Right cardiac atrium (tissue), 5 donors: ENCODE measurements around the gene MT1G. TPM values are rescaled to one million over a fixed set of nuclear protein-coding genes. Genes with fewer than 3 reads are reported as not detected.

Experiments
- ATAC-seq, 2 donors: fragments of 200-7000 bp; cut with Tn5 transposase; one replicate each; pipeline versions ENCODE4 v1.8.0 to v1.9.1; 2020; ENCODE audit warnings: moderate library complexity in 2 of 2, mild to moderate bottlenecking in 1 of 2
- DNase-seq, 3 donors: peaks; one replicate each; pipeline ENCODE4 v3.0.0-alpha.2; 2020
- H3K27ac ChIP-seq: one replicate; pipeline ENCODE4 v1.5.1; 2013; ENCODE audit warnings: mild to moderate bottlenecking, low read length, control low read depth, moderate library complexity
- H3K27me3 ChIP-seq: one replicate; pipeline ENCODE4 v1.6.1; 2013; ENCODE audit not compliant: control insufficient read depth, insufficient read depth
- H3K4me1 ChIP-seq: one replicate; pipeline ENCODE4 v1.6.1; 2013; ENCODE audit warnings: low read length; ENCODE audit not compliant: control insufficient read depth, insufficient read depth
- H3K4me3 ChIP-seq: one replicate; pipeline ENCODE4 v1.5.1; 2013; ENCODE audit warnings: low read length, control low read depth
- H3K9me3 ChIP-seq: one replicate; pipeline ENCODE4 v1.6.1; 2013; ENCODE audit warnings: low read length; ENCODE audit not compliant: control insufficient read depth
- WGBS: extraction: QIAGEN DNeasy Blood & Tissue Kit; methylation state at CpG from one replicate; pipeline ENCODE4 v1.1.7; 2013; 5-methylcytosine and 5-hydroxymethylcytosine counted together
- intact Hi-C, 4 donors: fragments of 100-400 bp; cut with DNase I; formaldehyde crosslinking; loops; one replicate each; pipeline versions ENCODE4 v1.11.0 to v1.14.0; 2022 to 2023
- polyA plus RNA-seq: library from polyadenylated mRNA; stranded (reverse); fragments of 200-250 nt; gene quantifications from one replicate; pipeline ENCODE4 v1.2.3, GENCODE V29; 2013
- total RNA-seq, 4 donors: library from RNA; stranded (reverse); fragmentation: NEBNext Ultra II Directional; extraction: Animal tissue kit (Norgen Biotek cat#: 25700); gene quantifications; one replicate each; pipeline ENCODE4 v1.2.1, GENCODE V29; 2021
- donor health status: healthy with polysubstance abuse.
- donor health status: DM: no; HTN: yes; CAD: no.
- donor health status: DM: no; HTN: no; CAD: no.
- donor health status: DM: no; HTN: yes; CAD: no; lungs with severe emphysema.
- donor health status: DM: yes; HTN: yes; CAD: no.

The MT1G gene
- total and polyA plus RNA-seq, 5 donors: 0.71 to 8.0 (median 1.1) TPM; not detected in 2

DNA sequence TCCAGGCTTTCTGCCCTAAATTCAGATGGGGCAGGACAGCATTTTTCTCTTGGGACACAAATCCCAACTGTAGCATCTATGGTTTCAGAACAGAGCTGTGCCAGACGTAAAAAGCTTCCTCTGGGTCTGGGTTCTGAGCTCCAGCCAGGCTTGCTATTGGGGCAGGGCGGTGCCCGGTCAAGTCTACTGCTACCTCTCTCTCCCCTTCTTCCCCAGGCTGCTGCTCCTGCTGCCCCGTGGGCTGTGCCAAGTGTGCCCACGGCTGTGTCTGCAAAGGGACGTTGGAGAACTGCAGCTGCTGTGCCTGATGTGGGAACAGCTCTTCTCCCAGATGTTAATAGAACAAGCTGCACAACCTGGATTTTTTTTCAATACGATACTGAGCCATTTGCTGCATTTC lies 34.3 kb downstream of the MT1G start:
- WGBS: 60% methylated on average over 7 of the region's 7 CpGs
- no peaks in the 10 kb centered on the region for H3K27me3 ChIP-seq
- H3K4me3 ChIP-seq: no peak overlapping the region
- DNase-seq: no peak
- H3K27ac ChIP-seq: no peak overlapping the region
- intact Hi-C loops: no loop called here
- no peaks in the 10 kb centered on the region for H3K9me3 ChIP-seq
- H3K4me1 ChIP-seq: peaks cover under 1% of the 10 kb centered on the region
- no peak for ATAC-seq

DNA sequence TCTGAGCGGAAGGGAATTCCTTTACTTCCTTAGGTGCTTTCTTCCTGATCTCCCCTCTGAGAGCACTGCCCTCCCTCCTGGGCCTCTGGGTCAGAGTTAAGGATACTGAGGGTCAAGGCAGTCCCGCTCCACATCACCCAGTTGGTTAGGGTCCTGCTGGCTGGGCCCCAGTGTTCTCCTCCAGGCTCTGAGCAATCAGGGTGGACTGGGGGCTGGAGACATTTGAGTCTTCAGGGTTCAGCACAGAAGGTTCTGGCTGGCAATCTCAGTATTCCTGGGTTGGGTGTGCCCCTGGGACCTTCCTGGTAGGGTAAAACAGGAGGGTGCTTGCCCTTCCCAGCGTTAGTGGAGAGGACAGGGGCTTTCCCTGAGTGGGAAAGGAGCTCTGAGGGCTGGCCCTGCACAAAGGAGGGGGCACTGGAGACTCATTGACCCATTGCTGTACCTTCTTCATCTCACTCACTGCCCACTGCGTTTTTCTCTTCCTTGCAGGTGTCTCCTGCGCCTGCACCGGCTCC lies 35.0 kb downstream of the MT1G start:
- Histone ChIP-seq H3K4me1 (no peaks in the 10 kb centered on the region), H3K4me3 (peak overlapping the region; percentile 41), H3K9me3 (no peaks in the 10 kb centered on the region), H3K27me3 (no peaks in the 10 kb centered on the region), H3K27ac (peak overlapping the region; percentile 30)
- DNase-seq (peak in 1 of 3 donors; percentile 18), ATAC-seq (peak; percentile 1 to 3)
- WGBS: 51% methylated on average over 6 of the region's 6 CpGs
- intact Hi-C loops: no loop called here

- no peaks in the 10 kb centered on the region for H3K9me3 ChIP-seq
- DNase-seq: peak; percentile 87 to 92 (median 89)
- peak within 1 kb of the TSS; percentile 75 for H3K27ac ChIP-seq
- peak; percentile 93 to 94 for ATAC-seq
- WGBS: under 1% methylated on average over 61 of the region's 61 CpGs
- intact Hi-C loops: no loop called here
- H3K4me3 ChIP-seq: peak within 1 kb of the TSS; percentile 41
- no peaks in the 10 kb centered on the region for H3K27me3 ChIP-seq
- no peaks in the 10 kb centered on the region for H3K4me1 ChIP-seq
These were observed 35.6 kb downstream of the MT1G start, which contains the start of gene MT1M for GRCh38 chr16:56632156-56632847. Gene MT1M, plus strand, starts transcription at chr16:56632659. Its CDS starts 73 bp downstream, at chr16:56632732.

- H3K4me3 ChIP-seq: peak overlapping the region; percentile 41
- H3K4me1 ChIP-seq: no peaks in the 10 kb centered on the region
- H3K27ac ChIP-seq: peak overlapping the region; percentile 75
- ATAC-seq (no peak), DNase-seq (no peak)
- 19% methylated on average over 14 of the region's 14 CpGs for WGBS
- H3K9me3 ChIP-seq: no peaks in the 10 kb centered on the region
- intact Hi-C loops: no loop called here
- H3K27me3 ChIP-seq: no peaks in the 10 kb centered on the region
These were observed 36.1 kb downstream of the MT1G start for GRCh38 chr16:56631832-56632155.

DNA sequence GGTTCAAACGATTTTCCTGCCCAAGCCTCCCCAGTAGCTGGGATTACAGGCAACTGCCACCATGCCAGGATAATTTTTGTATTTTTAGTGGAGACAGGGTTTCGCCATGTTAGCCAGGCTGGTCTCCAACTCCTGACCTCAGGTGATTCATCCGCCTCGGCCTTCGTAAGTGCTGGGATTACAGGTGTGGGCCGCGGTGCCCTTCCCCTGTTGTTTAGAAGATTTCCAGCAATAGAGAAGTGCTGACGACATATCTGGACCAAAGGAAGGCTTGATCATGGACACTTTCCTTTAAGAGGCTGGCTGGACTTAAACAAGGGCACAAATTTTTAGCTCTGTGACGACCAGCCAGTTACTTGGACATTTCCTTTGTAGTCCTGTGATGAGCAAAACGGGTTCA lies 36.7 kb downstream of the MT1G start:
- 90% methylated on average over 10 of the region's 10 CpGs for WGBS
- Histone ChIP-seq H3K4me3 (no peak overlapping the region), H3K27ac (no peak overlapping the region), H3K9me3 (no peaks in the 10 kb centered on the region), H3K4me1 (peaks cover 2% of the 10 kb centered on the region), H3K27me3 (no peaks in the 10 kb centered on the region)
- no peak for ATAC-seq
- intact Hi-C loops: no loop called here
- DNase-seq: no peak

DNA sequence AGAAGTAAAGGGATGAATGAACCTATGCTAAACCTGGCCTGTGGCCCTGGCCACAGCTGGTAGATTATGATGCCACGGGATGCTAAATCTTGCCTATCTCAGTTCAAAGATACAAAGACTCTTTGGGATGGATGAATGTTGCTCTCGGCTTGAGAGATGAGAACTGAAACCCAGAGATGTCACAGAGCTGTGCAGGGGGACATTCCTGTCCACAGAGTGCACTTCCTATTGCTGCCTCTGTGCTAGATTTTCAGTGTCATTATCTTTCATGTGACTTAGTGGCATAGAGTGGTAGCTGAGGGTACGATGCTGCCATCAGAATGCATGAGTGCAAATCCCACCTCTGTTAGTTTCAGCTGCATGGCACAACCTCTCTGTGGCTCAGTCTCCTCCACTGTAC lies 37.7 kb downstream of the MT1G start:
- Histone ChIP-seq H3K27me3 (no peaks in the 10 kb centered on the region), H3K4me1 (peaks cover 5% of the 10 kb centered on the region), H3K4me3 (no peak overlapping the region), H3K9me3 (no peaks in the 10 kb centered on the region), H3K27ac (no peak overlapping the region)
- ATAC-seq (no peak), DNase-seq (no peak)
- 73% methylated on average over 3 of the region's 3 CpGs for WGBS
- intact Hi-C loops: no loop called here

DNA sequence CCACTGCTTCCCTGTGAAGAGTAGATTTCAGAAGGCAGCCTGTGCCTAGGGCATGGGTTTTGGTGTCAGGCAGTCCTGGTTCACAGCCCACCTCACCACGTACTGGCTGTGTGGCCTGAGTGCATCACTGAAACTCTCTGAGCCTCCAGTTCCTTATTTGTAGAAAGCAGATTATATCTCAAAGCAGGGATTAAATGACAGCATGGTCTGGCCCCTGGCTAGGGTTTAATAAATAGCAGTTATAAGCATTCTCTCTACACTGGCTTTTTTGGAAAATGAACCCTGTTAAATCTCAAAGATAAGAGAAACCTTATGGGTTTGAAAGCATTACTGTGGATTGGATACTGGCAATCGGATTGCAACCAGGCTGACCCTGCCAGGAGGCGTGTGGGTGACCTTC lies 38.3 kb downstream of the MT1G start:
- WGBS: 83% methylated on average over 3 of the region's 3 CpGs
- peaks cover 5% of the 10 kb centered on the region for H3K4me1 ChIP-seq

GRCh38 chr16:56628486-56629350 lies 39.1 kb downstream of the MT1G start:
- intact Hi-C loops: no loop called here
- WGBS: 77% methylated on average over 9 of the region's 9 CpGs
- Histone ChIP-seq H3K4me1 (peaks cover 5% of the 10 kb centered on the region), H3K27ac (no peak overlapping the region), H3K27me3 (no peaks in the 10 kb centered on the region), H3K4me3 (no peak overlapping the region), H3K9me3 (no peaks in the 10 kb centered on the region)
- DNase-seq: no peak
- no peak for ATAC-seq

More for the DNA sequence above, 38.3 kb downstream of the MT1G start:
- intact Hi-C loops: no loop called here
- H3K9me3 ChIP-seq: no peaks in the 10 kb centered on the region
- no peaks in the 10 kb centered on the region for H3K27me3 ChIP-seq
- no peak overlapping the region for H3K4me3 ChIP-seq
- no peak for DNase-seq
- ATAC-seq: no peak
- no peak overlapping the region for H3K27ac ChIP-seq

DNA sequence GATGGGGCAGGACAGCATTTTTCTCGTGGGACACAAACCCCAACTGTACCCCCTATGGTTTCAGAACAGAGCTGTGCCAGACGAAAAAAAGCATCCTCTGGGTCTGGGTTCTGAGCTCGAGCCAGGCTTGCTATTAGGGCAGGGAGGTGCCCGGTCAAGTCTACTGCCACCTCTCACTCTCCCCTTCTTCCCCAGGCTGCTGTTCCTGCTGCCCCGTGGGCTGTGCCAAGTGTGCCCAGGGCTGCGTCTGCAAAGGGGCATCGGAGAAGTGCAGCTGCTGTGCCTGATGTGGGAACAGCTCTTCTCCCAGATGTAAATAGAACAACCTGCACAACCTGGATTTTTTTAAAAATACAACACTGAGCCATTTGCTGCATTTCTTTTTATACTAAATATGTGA lies 41.2 kb downstream of the MT1G start:
- peak overlapping the region; percentile 7 for H3K4me3 ChIP-seq
- WGBS: 64% methylated on average over 7 of the region's 7 CpGs
- peaks cover 5% of the 10 kb centered on the region for H3K4me1 ChIP-seq
- DNase-seq (no peak), ATAC-seq (no peak)
- H3K9me3 ChIP-seq: no peaks in the 10 kb centered on the region
- H3K27ac ChIP-seq: peak overlapping the region; percentile 94
- intact Hi-C loops: no loop called here
- H3K27me3 ChIP-seq: no peaks in the 10 kb centered on the region

DNA sequence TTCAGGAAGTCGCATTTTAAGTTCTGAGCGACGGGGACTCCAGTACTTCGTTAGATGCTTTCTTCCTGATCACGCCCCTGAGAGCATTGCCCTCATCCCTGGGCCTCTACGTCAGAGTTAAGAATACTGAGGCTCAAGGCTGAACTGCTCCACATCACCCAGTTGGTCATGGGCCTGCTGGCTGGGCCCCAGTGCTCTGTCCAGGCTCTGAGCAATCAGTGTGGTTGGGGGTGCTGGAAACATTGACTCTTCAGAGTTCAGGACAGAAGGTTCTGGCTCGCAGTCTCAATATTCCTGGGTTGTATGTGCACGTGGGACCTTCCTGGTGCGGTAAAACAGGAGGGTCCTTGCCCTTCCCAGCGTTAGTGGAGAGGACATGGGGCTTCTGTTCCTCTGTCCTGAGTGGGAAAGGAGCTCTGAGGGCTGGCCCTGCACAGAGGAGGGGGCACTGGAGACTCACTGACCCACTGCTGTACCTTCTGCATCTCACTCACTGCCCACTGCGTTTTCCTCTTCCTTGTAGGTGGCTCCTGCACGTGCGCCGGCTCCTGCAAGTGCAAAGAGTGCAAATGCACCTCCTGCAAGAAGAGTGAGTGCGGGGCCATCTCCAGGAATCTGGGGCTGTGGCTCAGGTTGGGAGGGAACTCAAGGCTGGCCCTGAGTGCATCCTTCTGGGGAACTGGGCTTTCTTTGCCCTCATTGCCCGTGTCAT lies 41.8 kb downstream of the MT1G start:
- no peaks in the 10 kb centered on the region for H3K27me3 ChIP-seq
- peak overlapping the region; percentile 94 for H3K27ac ChIP-seq
- 31% methylated on average over 16 of the region's 16 CpGs for WGBS
- ATAC-seq (peak; percentile 84 to 86), DNase-seq (peak; percentile 83 to 90 (median 88))
- H3K9me3 ChIP-seq: no peaks in the 10 kb centered on the region
- intact Hi-C loops: loop anchor here in 1 of 4 donors (2.0 kb wide), 1 partner anchor 17 kb away; the partner anchor contains the start of gene MT2A
- H3K4me1 ChIP-seq: peaks cover 5% of the 10 kb centered on the region
- H3K4me3 ChIP-seq: peak overlapping the region; percentile 34
